Activated CD4-positive, alpha-beta T cell treated with anti-CD3 and anti-CD28 coated beads, Interleukin-10, Interleukin-2, amounts not matched to agents 100 ng/mL and 50 ng/mL, durations not matched to agents 16 hours and 8 hours (primary cell): ENCODE results near the gene KAT6B.

Source experiments
- DNase-seq: peaks from one replicate; pipeline ENCODE4 v3.0.0-alpha.2; 2020

The KAT6B gene

GRCh38 chr10:74925291-74925690 is 98.9 kb downstream of the KAT6B start:
- no peak for DNase-seq

GRCh38 chr10:74925708-74926107 is 99.3 kb downstream of the KAT6B start:
- DNase-seq: no peak

- no peak for DNase-seq
These were observed 100.6 kb downstream of the KAT6B start for GRCh38 chr10:74926791-74927585.

GRCh38 chr10:74927701-74928100 is 101.3 kb downstream of the KAT6B start:
- DNase-seq: no peak

- no peak for DNase-seq
These were observed 102.4 kb downstream of the KAT6B start for GRCh38 chr10:74928742-74929191.

- no peak for DNase-seq
These were observed 102.8 kb downstream of the KAT6B start for GRCh38 chr10:74929197-74929596.

- no peak for DNase-seq
These were observed 104.6 kb downstream of the KAT6B start for GRCh38 chr10:74930965-74931364.

- no peak for DNase-seq
These were observed 106.2 kb downstream of the KAT6B start for GRCh38 chr10:74932648-74933047.

GRCh38 chr10:74934100-74934812 is 107.9 kb downstream of the KAT6B start:
- DNase-seq: no peak

- no peak for DNase-seq
These were observed 110.3 kb downstream of the KAT6B start for GRCh38 chr10:74936577-74937265.

GRCh38 chr10:74937266-74937856 is 111.0 kb downstream of the KAT6B start:
- no peak for DNase-seq

- DNase-seq: no peak
These were observed 117.8 kb downstream of the KAT6B start for GRCh38 chr10:74944205-74944604.

GRCh38 chr10:74947781-74948401 is 121.5 kb downstream of the KAT6B start:
- no peak for DNase-seq

- DNase-seq: peak; percentile 24
These were observed 122.8 kb downstream of the KAT6B start for GRCh38 chr10:74949034-74949832.

- DNase-seq: no peak
These were observed 123.7 kb downstream of the KAT6B start for GRCh38 chr10:74949843-74950765.

GRCh38 chr10:74953214-74953613 is 126.8 kb downstream of the KAT6B start:
- DNase-seq: no peak

GRCh38 chr10:74955796-74956195 is 129.4 kb downstream of the KAT6B start:
- no peak for DNase-seq

- DNase-seq: no peak
These were observed 130.2 kb downstream of the KAT6B start for GRCh38 chr10:74956555-74957111.

GRCh38 chr10:74957285-74957961 is 131.0 kb downstream of the KAT6B start:
- DNase-seq: no peak

- DNase-seq: no peak
These were observed 131.9 kb downstream of the KAT6B start for GRCh38 chr10:74958316-74958715.
